Fibroblast of pulmonary artery (primary cell): ENCODE measurements around the gene RIPOR1.

ENCODE experiments used
- DNase-seq: peaks from one replicate; pipeline ENCODE4 v3.0.0-alpha.2; 2010; ENCODE audit warnings: low read depth
- H3K4me3 ChIP-seq: replicated peaks from 2 replicates; pipeline ENCODE4 v1.5.1; 2011; ENCODE audit warnings: low read depth, mild to moderate bottlenecking, control low read depth, low read length, moderate library complexity
- TF ChIP-seq, protein P1 (sequence below): IDR thresholded peaks from 2 replicates; pipeline ENCODE4 v1.5.1; 2011; ENCODE audit warnings: mild to moderate bottlenecking, control low read depth, low read length, inconsistent platforms; ENCODE audit errors: missing control alignments

The RIPOR1 gene

GRCh38 chr16:67540756-67541155 lies 12.1 kb downstream of the RIPOR1 start:
- TF ChIP-seq, protein P1, sequence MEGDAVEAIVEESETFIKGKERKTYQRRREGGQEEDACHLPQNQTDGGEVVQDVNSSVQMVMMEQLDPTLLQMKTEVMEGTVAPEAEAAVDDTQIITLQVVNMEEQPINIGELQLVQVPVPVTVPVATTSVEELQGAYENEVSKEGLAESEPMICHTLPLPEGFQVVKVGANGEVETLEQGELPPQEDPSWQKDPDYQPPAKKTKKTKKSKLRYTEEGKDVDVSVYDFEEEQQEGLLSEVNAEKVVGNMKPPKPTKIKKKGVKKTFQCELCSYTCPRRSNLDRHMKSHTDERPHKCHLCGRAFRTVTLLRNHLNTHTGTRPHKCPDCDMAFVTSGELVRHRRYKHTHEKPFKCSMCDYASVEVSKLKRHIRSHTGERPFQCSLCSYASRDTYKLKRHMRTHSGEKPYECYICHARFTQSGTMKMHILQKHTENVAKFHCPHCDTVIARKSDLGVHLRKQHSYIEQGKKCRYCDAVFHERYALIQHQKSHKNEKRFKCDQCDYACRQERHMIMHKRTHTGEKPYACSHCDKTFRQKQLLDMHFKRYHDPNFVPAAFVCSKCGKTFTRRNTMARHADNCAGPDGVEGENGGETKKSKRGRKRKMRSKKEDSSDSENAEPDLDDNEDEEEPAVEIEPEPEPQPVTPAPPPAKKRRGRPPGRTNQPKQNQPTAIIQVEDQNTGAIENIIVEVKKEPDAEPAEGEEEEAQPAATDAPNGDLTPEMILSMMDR, result no peak
- DNase-seq, result no peak
- H3K4me3 ChIP-seq, result no peak overlapping the region

GRCh38 chr16:67541391-67542263 lies 13.0 kb downstream of the RIPOR1 start:
- no peak overlapping the region for H3K4me3 ChIP-seq
- TF ChIP-seq, protein P1, result no peak
- DNase-seq, result no peak

- H3K4me3 ChIP-seq, result no peak overlapping the region
- TF ChIP-seq, protein P1, result no peak
- DNase-seq, result peak; percentile 79
These were observed 13.8 kb downstream of the RIPOR1 start for GRCh38 chr16:67542464-67542863.

DNA sequence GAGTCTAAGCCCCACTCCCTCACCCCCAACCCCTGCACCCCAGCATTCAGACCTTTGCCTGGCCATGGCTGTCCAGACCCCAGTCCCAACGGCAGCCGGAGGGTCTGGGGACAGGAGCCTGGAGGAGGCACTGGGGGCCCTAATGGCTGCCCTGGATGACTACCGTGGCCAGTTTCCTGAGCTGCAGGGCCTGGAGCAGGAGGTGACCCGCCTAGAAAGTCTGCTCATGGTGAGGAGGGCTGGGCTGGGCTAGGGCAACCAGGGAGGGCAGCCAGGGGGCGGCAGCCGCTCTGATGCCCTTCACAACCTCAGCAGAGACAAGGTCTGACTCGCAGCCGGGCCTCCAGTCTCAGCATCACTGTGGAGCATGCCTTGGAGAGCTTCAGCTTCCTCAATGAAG lies 14.4 kb downstream of the RIPOR1 start:
- TF ChIP-seq, protein P1, result no peak
- DNase-seq, result no peak
- H3K4me3 ChIP-seq, result no peak overlapping the region

DNA sequence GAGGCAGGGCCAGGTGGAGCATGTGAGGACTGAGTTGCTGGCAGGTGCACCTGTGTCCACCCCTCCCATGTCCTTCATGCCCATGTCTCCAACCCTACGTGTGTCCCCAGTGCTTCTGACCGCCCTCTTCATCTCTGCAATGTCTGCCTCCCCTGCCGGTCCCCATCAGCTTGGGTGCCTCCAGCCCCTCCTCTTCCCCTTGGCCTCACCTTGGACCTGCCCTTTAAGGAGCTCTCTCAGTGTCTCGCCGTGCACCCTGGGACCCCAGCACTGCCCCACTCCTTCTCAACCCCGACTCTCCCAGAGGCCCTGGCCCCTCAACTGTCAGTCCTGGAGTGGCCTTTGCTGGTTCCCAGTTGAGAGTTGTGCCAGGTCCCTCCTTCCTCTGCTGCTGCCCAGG lies 15.0 kb downstream of the RIPOR1 start:
- TF ChIP-seq, protein P1, result no peak
- no peak for DNase-seq
- H3K4me3 ChIP-seq, result no peak overlapping the region

GRCh38 chr16:67544329-67544841 lies 15.8 kb downstream of the RIPOR1 start:
- no peak overlapping the region for H3K4me3 ChIP-seq
- TF ChIP-seq, protein P1, result no peak
- DNase-seq, result no peak
